Endodermal cell (in vitro differentiated cells): ENCODE data around the gene METTL9. TPM values are rescaled to one million over a fixed set of nuclear protein-coding genes. Genes with fewer than 3 reads are reported as not detected.
"Not testable (repeated sequence)": the region's sequence is repeated elsewhere in the genome, so short reads cannot be mapped to it uniquely, and the experiment has no call there.

ENCODE experiments used
- DNase-seq: peaks from one replicate; pipeline ENCODE4 v3.0.0-alpha.2; 2017
- H3K27ac ChIP-seq: 2 replicates; pipeline ENCODE4 v1.5.1; 2013; ENCODE audit warnings: mild to moderate bottlenecking, low read depth, low read length, moderate library complexity
- H3K27me3 ChIP-seq: 2 replicates; pipeline ENCODE4 v1.6.1; 2013; ENCODE audit warnings: mild to moderate bottlenecking, low read length, moderate library complexity; ENCODE audit not compliant: insufficient read depth, control insufficient read depth, poor library complexity, severe bottlenecking
- H3K36me3 ChIP-seq: 2 replicates; pipeline ENCODE4 v1.7.0; 2013; ENCODE audit warnings: mild to moderate bottlenecking, low read length, moderate library complexity; ENCODE audit not compliant: control insufficient read depth, insufficient read depth
- H3K4me1 ChIP-seq: one replicate; pipeline ENCODE4 v1.7.0; 2013; ENCODE audit warnings: low read length; ENCODE audit not compliant: control insufficient read depth, insufficient read depth
- H3K4me3 ChIP-seq: 2 replicates; pipeline ENCODE4 v1.5.1; 2013; ENCODE audit warnings: mild to moderate bottlenecking, low read length, moderate library complexity
- H3K9ac ChIP-seq: 2 replicates; pipeline ENCODE4 v1.6.1; 2013; ENCODE audit warnings: mild to moderate bottlenecking, low read length, moderate library complexity; ENCODE audit not compliant: poor library complexity, severe bottlenecking; ENCODE audit errors: extremely low read depth
- H3K9me3 ChIP-seq: 2 replicates; pipeline ENCODE4 v1.6.1; 2013; ENCODE audit warnings: mild to moderate bottlenecking, low read length, moderate library complexity; ENCODE audit not compliant: control insufficient read depth
- H3K27ac Mint-ChIP-seq: 2 replicates; pipeline ENCODE4 v1.8.0; 2020; ENCODE audit warnings: mixed read lengths
- H3K27me3 Mint-ChIP-seq: 2 replicates; pipeline ENCODE4 v1.8.0; 2021; ENCODE audit warnings: mild to moderate bottlenecking, mixed read lengths; ENCODE audit not compliant: insufficient read depth
- H3K36me3 Mint-ChIP-seq: 2 replicates; pipeline ENCODE4 v1.8.0; 2020; ENCODE audit warnings: low read depth, mixed read lengths
- H3K4me1 Mint-ChIP-seq: 2 replicates; pipeline ENCODE4 v1.8.0; 2020; ENCODE audit warnings: mixed read lengths
- H3K4me3 Mint-ChIP-seq: 2 replicates; pipeline ENCODE4 v1.8.0; 2020; ENCODE audit warnings: mild to moderate bottlenecking, moderate library complexity, mixed read lengths
- H3K9me3 Mint-ChIP-seq: 2 replicates; pipeline ENCODE4 v1.8.0; 2020; ENCODE audit warnings: mild to moderate bottlenecking, mixed read lengths
- WGBS, 2 experiments: methylation state at CpG; one replicate each; pipeline versions ENCODE4 v1.1.5 to v1.1.7; 2013; ENCODE audit warnings: missing lambda C conversion rate in 2 of 2, mixed read lengths in 1 of 2; ENCODE audit not compliant: insufficient coverage in 1 of 2, insufficient read length in 1 of 2; 5-methylcytosine and 5-hydroxymethylcytosine counted together
- total RNA-seq, 2 donors: library from RNA; stranded (reverse); fragmentation: NEBNext Ultra II Directional in 1 of 2; extraction: Animal tissue kit (Norgen Biotek cat#: 25700) in 1 of 2; gene quantifications; 2 replicates in 1 of 2; 3 replicates in 1 of 2; pipeline ENCODE4 v1.2.1, GENCODE V29; 2021
- TF ChIP-seq, protein P1 (sequence below): fragments of 200-600 bp; sonication (generic); conservative IDR thresholded peaks from 2 replicates; pipeline ENCODE4 v1.5.0; 2021; ENCODE audit warnings: antibody characterized with exemption, mild to moderate bottlenecking

The METTL9 gene
- total RNA-seq, 2 donors from 2014 or later, result 145 to 149 TPM

- WGBS, 2 experiments, result 95 to 98% methylated on average over 3 of the region's 3 CpGs
- no peaks in the 10 kb centered on the region for H3K27me3 ChIP-seq
- TF ChIP-seq, protein P1, sequence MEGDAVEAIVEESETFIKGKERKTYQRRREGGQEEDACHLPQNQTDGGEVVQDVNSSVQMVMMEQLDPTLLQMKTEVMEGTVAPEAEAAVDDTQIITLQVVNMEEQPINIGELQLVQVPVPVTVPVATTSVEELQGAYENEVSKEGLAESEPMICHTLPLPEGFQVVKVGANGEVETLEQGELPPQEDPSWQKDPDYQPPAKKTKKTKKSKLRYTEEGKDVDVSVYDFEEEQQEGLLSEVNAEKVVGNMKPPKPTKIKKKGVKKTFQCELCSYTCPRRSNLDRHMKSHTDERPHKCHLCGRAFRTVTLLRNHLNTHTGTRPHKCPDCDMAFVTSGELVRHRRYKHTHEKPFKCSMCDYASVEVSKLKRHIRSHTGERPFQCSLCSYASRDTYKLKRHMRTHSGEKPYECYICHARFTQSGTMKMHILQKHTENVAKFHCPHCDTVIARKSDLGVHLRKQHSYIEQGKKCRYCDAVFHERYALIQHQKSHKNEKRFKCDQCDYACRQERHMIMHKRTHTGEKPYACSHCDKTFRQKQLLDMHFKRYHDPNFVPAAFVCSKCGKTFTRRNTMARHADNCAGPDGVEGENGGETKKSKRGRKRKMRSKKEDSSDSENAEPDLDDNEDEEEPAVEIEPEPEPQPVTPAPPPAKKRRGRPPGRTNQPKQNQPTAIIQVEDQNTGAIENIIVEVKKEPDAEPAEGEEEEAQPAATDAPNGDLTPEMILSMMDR, result no peak
- peaks cover 5% of the 10 kb centered on the region for H3K27me3 Mint-ChIP-seq
- no peaks in the 10 kb centered on the region for H3K36me3 Mint-ChIP-seq
- no peak overlapping the region for H3K4me3 Mint-ChIP-seq
- DNase-seq, result no peak
- H3K4me3 ChIP-seq, result no peak overlapping the region
- no peaks in the 10 kb centered on the region for H3K9me3 Mint-ChIP-seq
- H3K27ac Mint-ChIP-seq, result no peak overlapping the region
- no peaks in the 10 kb centered on the region for H3K9me3 ChIP-seq
- no peaks in the 10 kb centered on the region for H3K36me3 ChIP-seq
- H3K9ac ChIP-seq, result no peak overlapping the region
- no peak overlapping the region for H3K27ac ChIP-seq
- H3K4me1 ChIP-seq, result no peaks in the 10 kb centered on the region
- peaks cover 9% of the 10 kb centered on the region for H3K4me1 Mint-ChIP-seq
Observed at GRCh38 chr16:21667575-21667974, 68.2 kb downstream of the METTL9 start.

DNA sequence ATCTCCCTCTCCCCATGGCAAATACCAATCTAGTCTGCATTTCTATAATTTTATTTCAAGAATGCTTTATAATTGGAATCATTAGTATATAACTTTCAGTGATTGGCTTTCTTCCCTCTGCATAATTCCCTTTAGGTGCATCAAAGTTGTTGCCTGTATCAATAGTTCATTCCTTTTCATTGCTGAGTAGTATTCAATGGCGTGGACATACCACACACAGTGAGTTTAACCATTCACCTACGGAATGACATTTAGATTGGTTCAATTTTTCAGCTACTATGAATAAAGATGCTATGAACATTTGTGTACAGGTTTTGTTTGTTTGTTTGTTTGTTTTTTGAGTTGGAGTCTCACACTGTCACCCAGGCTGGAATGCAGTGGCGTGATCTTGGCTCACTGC lies 74.1 kb downstream of the METTL9 start:
- H3K4me1 Mint-ChIP-seq, result no peaks in the 10 kb centered on the region
- H3K4me1 ChIP-seq, result no peaks in the 10 kb centered on the region
- H3K27ac ChIP-seq, result no peak overlapping the region
- H3K27me3 Mint-ChIP-seq, result no peaks in the 10 kb centered on the region
- H3K9me3 Mint-ChIP-seq, result peaks cover 4% of the 10 kb centered on the region
- H3K4me3 ChIP-seq, result no peak overlapping the region
- peaks cover 5% of the 10 kb centered on the region for H3K9me3 ChIP-seq
- TF ChIP-seq, protein P1, result no peak
- H3K27me3 ChIP-seq, result no peaks in the 10 kb centered on the region
- H3K27ac Mint-ChIP-seq, result no peak overlapping the region
- no peak overlapping the region for H3K4me3 Mint-ChIP-seq
- H3K9ac ChIP-seq, result no peak overlapping the region
- no peak for DNase-seq
- H3K36me3 ChIP-seq, result no peaks in the 10 kb centered on the region
- 80 to 87% methylated on average over 1 to 3 of the region's 3 CpGs for WGBS, 2 experiments
- no peaks in the 10 kb centered on the region for H3K36me3 Mint-ChIP-seq

- H3K27ac ChIP-seq, result not testable (repeated sequence)
- 87 to 93% methylated on average over 1 to 4 of the region's 4 CpGs for WGBS, 2 experiments
Observed at GRCh38 chr16:21674456-21674855, 75.1 kb downstream of the METTL9 start.

GRCh38 chr16:21680714-21681113 lies 81.3 kb downstream of the METTL9 start:
- not testable (repeated sequence) for H3K27me3 Mint-ChIP-seq, H3K27ac Mint-ChIP-seq, H3K9ac ChIP-seq, H3K36me3 Mint-ChIP-seq, H3K4me3 Mint-ChIP-seq, H3K36me3 ChIP-seq, H3K9me3 Mint-ChIP-seq, H3K4me3 ChIP-seq, DNase-seq, H3K4me1 ChIP-seq, H3K4me1 Mint-ChIP-seq, H3K27me3 ChIP-seq, H3K27ac ChIP-seq, H3K9me3 ChIP-seq
- WGBS, 2 experiments, result 92 to 95% methylated on average over 4 to 5 of the region's 5 CpGs

More at GRCh38 chr16:21674456-21674855, 75.1 kb downstream of the METTL9 start:
- H3K9me3 Mint-ChIP-seq, H3K36me3 ChIP-seq, DNase-seq, H3K9ac ChIP-seq, H3K27ac Mint-ChIP-seq, H3K27me3 ChIP-seq, H3K4me1 Mint-ChIP-seq, H3K9me3 ChIP-seq, H3K4me3 Mint-ChIP-seq, H3K4me3 ChIP-seq, H3K27me3 Mint-ChIP-seq, H3K4me1 ChIP-seq, H3K36me3 Mint-ChIP-seq: not testable (repeated sequence)
